GM12878 (cell line): Measurements from ENCODE around the gene CDYL2. TPM values are rescaled to one million over a fixed set of nuclear protein-coding genes. Genes with fewer than 3 reads are reported as not detected.

Experiments
- CBFB ChIP-seq: IDR thresholded peaks from 2 replicates; pipeline ENCODE4 v1.6.1; 2016; ENCODE audit warnings: antibody characterized with exemption, low read depth
- MEF2A ChIP-seq: IDR thresholded peaks from 2 replicates; pipeline ENCODE4 v1.6.1; 2011; ENCODE audit warnings: low read depth, mild to moderate bottlenecking, low read length, moderate library complexity; ENCODE audit not compliant: insufficient read depth
- SMAD1 ChIP-seq: fragments of 450-650 bp; IDR thresholded peaks from 2 replicates; pipeline ENCODE4 v1.6.1; 2018; ENCODE audit warnings: mild to moderate bottlenecking, low read depth; ENCODE audit not compliant: partially characterized antibody
- SP1 ChIP-seq: IDR thresholded peaks from one replicate; pipeline ENCODE4 v1.6.1; 2011; ENCODE audit warnings: low read depth, low read length
- TCF12 ChIP-seq: IDR thresholded peaks from 2 replicates; pipeline ENCODE4 v1.6.1; 2011; ENCODE audit warnings: low read depth, mild to moderate bottlenecking, low read length
- ZNF217 ChIP-seq: fragments of 450-650 bp; IDR thresholded peaks from 2 replicates; pipeline ENCODE4 v1.6.1; 2017; ENCODE audit warnings: antibody characterized with exemption, mild to moderate bottlenecking
- ZZZ3 ChIP-seq: IDR thresholded peaks from 2 replicates; pipeline ENCODE4 v1.6.1; 2011; ENCODE audit warnings: low read depth; ENCODE audit not compliant: control insufficient read depth, insufficient read length
- polyA plus RNA-seq, 11 experiments: library from polyadenylated mRNA; depleted of rRNA in 4 of 11; unstranded in 6 of 11; stranded (reverse) in 5 of 11; fragments of >200 nt; fragmentation: Nextera tagmentation in 4 of 11; fragmentation: Illumina TruSeq in 1 of 11; extraction: Ambion mirVana in 4 of 11; extraction: Trizol in 1 of 11; gene quantifications; 1 replicate in 1 of 11; 2 replicates in 10 of 11; pipeline versions ENCODE4 v1.2.1 to v1.2.3, GENCODE V29; 2011 to 2016; ENCODE audit warnings: inconsistent platforms in 2 of 11, missing spikeins in 2 of 11, low read depth in 1 of 11
- total RNA-seq, 4 experiments: library from RNA; depleted of rRNA in 3 of 4; stranded (reverse); fragments of >200 nt in 3 of 4; fragmentation: Illumina TruSeq in 1 of 4; extraction: Trizol in 1 of 4; gene quantifications; 2 replicates each; pipeline versions ENCODE4 v1.2.1 to v1.2.3, GENCODE V29; 2013 to 2021
- TF ChIP-seq, protein P1 (sequence below): IDR thresholded peaks from 2 replicates; pipeline ENCODE4 v1.6.1; 2012; ENCODE audit warnings: improper control_type of control experiment, low read depth, low read length; ENCODE audit not compliant: insufficient replicate concordance
- TF ChIP-seq, protein P2 (sequence below): IDR thresholded peaks from 2 replicates; pipeline ENCODE4 v1.6.1; 2011; ENCODE audit warnings: low read depth, mild to moderate bottlenecking, low read length, moderate library complexity, borderline replicate concordance; ENCODE audit errors: extremely low read depth
- TF ChIP-seq, protein P3 (sequence below): fragments of 450-650 bp; IDR thresholded peaks from 2 replicates; pipeline ENCODE4 v1.6.1; 2017; ENCODE audit warnings: mild to moderate bottlenecking, low read depth, inconsistent platforms; ENCODE audit not compliant: poor library complexity, severe bottlenecking

Gene CDYL2
- total and polyA plus RNA-seq, 10 of the 15 experiments (the other 5 are each of a cell fraction or from before 2014, with no cell fraction given) = 0.27 to 22.9 (median 3.9) TPM

DNA sequence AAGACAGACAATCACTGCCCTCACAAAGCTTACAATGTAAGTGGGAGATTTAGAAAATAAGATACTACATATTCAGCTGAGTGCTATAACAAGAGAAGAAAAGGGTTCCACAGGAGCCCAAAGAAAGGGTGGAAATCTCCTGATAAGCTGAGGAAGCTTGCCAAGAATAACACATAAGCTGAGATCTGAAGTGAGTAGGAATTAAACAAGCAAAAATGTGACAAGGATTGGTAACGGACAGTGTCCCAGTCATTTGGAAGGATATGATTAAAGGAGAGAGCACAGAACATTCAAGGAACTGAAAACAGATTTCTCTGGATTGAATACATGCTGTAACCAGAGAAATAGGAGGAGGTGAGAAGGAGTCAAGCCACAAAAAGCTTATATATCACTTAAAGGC lies 13.0 kb downstream of the CDYL2 start (continued):
- TF ChIP-seq, protein P1, sequence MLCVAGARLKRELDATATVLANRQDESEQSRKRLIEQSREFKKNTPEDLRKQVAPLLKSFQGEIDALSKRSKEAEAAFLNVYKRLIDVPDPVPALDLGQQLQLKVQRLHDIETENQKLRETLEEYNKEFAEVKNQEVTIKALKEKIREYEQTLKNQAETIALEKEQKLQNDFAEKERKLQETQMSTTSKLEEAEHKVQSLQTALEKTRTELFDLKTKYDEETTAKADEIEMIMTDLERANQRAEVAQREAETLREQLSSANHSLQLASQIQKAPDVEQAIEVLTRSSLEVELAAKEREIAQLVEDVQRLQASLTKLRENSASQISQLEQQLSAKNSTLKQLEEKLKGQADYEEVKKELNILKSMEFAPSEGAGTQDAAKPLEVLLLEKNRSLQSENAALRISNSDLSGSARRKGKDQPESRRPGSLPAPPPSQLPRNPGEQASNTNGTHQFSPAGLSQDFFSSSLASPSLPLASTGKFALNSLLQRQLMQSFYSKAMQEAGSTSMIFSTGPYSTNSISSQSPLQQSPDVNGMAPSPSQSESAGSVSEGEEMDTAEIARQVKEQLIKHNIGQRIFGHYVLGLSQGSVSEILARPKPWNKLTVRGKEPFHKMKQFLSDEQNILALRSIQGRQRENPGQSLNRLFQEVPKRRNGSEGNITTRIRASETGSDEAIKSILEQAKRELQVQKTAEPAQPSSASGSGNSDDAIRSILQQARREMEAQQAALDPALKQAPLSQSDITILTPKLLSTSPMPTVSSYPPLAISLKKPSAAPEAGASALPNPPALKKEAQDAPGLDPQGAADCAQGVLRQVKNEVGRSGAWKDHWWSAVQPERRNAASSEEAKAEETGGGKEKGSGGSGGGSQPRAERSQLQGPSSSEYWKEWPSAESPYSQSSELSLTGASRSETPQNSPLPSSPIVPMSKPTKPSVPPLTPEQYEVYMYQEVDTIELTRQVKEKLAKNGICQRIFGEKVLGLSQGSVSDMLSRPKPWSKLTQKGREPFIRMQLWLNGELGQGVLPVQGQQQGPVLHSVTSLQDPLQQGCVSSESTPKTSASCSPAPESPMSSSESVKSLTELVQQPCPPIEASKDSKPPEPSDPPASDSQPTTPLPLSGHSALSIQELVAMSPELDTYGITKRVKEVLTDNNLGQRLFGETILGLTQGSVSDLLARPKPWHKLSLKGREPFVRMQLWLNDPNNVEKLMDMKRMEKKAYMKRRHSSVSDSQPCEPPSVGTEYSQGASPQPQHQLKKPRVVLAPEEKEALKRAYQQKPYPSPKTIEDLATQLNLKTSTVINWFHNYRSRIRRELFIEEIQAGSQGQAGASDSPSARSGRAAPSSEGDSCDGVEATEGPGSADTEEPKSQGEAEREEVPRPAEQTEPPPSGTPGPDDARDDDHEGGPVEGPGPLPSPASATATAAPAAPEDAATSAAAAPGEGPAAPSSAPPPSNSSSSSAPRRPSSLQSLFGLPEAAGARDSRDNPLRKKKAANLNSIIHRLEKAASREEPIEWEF = no peak
- TF ChIP-seq, protein P2, sequence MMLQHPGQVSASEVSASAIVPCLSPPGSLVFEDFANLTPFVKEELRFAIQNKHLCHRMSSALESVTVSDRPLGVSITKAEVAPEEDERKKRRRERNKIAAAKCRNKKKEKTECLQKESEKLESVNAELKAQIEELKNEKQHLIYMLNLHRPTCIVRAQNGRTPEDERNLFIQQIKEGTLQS = no peak
- TF ChIP-seq CBFB = no peak
- no peak for TF ChIP-seq SP1
- TF ChIP-seq ZNF217 = no peak
- no peak for TF ChIP-seq MEF2A
- TF ChIP-seq, protein P3, sequence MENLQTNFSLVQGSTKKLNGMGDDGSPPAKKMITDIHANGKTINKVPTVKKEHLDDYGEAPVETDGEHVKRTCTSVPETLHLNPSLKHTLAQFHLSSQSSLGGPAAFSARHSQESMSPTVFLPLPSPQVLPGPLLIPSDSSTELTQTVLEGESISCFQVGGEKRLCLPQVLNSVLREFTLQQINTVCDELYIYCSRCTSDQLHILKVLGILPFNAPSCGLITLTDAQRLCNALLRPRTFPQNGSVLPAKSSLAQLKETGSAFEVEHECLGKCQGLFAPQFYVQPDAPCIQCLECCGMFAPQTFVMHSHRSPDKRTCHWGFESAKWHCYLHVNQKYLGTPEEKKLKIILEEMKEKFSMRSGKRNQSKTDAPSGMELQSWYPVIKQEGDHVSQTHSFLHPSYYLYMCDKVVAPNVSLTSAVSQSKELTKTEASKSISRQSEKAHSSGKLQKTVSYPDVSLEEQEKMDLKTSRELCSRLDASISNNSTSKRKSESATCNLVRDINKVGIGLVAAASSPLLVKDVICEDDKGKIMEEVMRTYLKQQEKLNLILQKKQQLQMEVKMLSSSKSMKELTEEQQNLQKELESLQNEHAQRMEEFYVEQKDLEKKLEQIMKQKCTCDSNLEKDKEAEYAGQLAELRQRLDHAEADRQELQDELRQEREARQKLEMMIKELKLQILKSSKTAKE = no peak
- no peak for TF ChIP-seq ZZZ3
- TF ChIP-seq SMAD1 = no peak
- TF ChIP-seq TCF12 = no peak
